M059J (cell line): ENCODE results near the gene KRTAP21-1. TPM values are rescaled to one million over a fixed set of nuclear protein-coding genes. Genes with fewer than 3 reads are reported as not detected.
"Not testable (repeated sequence)": the region's sequence is repeated elsewhere in the genome, so short reads cannot be mapped to it uniquely, and the experiment has no call there.

ENCODE experiments used
- DNase-seq: peaks from one replicate; pipeline ENCODE4 v3.0.0-alpha.2; 2012; ENCODE audit warnings: low read depth
- total RNA-seq: library from RNA; depleted of rRNA; stranded (reverse); fragments of >200 nt; shearing (Covaris generic); gene quantifications from 2 replicates; pipeline ENCODE4 v1.2.3, GENCODE V29; 2014; rRNA removed

KRTAP21-1 gene
- not detected in 2 replicates for total RNA-seq

DNA sequence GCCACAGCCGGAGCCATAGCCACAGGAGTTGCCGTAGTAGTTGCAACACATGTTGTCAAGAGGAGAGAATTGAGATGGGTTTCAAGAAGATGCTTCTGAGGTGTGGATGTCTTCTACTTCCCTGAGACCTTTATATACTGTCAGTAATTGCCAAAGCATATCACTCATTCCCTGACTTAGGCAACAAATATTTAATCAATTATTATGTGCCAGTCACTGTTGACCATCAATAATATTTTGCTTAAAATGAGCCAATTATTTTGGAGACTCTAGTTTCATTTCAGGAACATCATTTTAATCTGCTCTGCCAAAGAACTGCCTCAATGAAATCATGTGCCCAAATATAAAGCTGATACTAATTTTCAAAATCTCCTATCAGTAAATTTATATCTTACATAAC lies at the start of gene KRTAP21-1:
Gene KRTAP21-1, minus strand, starts transcription at position 101 of the 400 bp plus-strand sequence. Its CDS starts 50 bp downstream, at position 51.
- not testable (repeated sequence) for DNase-seq

DNA sequence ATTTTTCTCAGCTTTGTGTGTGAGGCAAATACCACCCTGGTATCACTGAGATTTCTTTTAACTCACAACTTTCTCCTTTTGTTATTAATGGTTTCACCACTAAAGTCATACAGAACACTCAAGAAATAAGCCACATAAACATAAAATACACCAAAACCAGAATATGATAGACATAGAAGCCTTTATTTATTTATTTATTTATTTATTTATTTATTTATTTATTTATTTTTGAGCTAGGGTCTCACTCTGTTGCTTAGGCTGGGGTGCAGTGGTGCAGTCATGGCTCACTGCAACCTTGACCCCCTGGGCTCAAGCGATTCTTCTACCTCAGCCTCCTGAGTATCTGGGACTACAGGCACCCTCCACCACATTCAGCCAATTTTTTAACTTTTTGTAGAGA lies 45.4 kb upstream of the KRTAP21-1 start:
- DNase-seq: no peak

DNA sequence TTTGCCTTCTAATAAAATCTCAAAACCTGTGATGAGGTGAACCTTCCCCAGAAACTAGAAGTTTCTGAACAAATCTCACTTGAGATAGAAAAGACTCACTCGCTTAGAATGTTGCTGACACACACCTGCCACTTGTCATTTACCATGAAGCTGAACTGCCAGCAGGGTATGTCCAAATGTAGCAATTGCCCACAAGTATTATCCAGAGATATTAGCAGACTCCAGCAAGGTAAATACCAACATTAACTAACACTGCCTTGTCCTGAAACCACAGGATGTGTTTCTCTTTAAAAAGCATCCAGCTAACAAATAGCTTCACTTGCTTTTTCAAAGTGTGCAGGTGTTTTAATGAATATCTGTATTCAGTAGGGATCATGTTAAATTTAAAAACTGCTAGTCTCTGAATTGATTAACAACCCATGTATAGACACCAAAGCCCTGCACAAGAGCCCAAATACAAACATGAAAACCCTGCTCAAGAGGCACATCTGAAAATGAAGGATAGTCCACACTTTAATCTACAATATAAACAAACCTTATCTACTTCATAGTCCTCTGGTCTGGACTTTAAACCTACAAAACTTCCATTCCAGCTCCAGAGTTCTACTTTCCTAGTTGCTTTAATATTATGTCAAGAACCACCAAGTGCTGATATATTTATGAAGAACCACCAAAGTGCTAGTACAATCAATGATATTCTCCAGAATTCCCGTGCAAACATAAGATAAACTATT lies 38.5 kb upstream of the KRTAP21-1 start:
- DNase-seq: no peak

DNA sequence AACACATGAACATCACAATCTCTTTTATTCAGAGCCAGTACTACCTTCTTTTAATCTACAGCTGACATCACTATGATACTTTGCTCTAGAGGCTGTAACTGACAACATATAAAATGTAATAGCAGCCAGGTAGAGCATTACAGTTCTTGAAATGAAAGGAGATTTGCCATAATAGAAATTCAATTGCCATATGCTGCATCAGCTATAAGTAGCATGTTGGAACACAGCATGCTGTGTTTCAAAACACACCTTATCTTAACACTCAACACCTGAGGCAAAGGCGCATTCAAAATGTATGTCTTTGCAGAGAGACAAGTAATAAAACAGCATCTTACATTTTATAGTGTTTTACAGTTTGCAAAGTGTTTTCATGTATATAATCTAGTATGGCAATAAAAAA lies 24.0 kb upstream of the KRTAP21-1 start:
- DNase-seq: no peak

DNA sequence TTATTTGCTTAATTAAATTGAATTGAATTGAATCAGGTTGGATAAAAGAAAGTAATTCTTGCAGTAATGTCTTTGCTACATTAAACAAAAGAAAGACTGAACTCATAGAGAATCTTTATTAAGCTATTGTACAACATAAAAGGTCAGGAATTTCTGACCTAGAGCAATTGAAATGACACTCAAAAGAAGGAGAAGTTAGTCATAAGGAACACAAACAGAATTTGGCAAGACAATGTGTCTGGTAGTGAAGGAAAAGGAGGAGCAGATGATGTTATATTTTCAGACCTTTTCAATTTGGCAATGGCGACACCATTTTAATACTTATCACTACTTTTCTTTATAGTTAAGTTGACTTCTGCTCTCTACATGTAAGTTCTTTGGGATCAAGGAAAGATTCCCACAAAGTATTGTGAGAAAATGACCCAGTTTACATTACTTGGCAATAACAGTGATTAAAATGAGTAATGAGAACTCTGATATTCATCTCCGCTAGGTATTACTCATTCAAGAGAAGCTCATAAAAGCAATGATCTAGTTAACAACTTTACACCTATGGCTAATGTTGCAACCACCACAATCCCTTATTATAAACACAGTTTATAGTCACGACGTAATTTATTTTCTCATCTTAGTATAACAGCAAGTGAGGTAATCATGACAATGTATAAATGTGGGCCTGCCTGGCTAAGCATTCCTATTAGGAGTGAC lies 14.7 kb upstream of the KRTAP21-1 start:
- no peak for DNase-seq

DNA sequence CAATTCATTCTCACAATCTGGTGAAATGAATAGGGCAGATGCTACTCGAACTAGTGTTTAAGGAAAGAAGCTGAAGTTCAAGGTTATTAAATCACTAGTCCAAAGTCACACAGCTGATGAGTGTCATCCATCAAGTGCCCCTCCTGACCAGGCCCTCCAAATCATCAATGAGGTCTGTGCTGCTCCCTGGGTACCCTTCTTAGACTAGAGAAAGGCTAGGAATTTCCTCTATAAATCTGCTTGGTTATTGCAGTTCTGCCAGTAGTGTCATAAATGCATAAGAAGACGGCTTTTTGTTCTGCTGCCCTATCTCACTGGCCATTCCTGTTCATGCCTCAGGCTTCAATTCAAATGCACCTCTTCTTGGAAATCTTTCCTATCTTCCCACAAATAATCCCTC lies 5.5 kb upstream of the KRTAP21-1 start:
- DNase-seq: no peak

DNA sequence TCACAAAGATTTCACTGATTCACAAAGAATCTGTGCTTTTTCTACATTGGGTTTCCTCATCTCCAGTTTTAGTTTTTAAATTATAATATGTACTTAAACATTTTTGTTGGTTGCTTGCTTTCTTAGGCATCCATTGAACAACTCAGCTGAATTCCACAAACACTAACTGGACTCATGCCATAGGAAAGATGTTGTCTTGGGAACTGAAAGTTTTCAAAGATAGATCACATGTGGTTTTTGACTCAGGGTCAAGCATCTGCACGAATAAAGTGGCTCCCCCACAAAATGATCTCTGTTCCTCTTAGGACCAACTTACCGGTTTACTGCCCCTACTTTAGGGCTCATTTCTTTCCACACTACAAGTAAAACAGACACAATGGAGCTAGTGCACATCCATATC lies 3.1 kb upstream of the KRTAP21-1 start:
- DNase-seq: no peak

DNA sequence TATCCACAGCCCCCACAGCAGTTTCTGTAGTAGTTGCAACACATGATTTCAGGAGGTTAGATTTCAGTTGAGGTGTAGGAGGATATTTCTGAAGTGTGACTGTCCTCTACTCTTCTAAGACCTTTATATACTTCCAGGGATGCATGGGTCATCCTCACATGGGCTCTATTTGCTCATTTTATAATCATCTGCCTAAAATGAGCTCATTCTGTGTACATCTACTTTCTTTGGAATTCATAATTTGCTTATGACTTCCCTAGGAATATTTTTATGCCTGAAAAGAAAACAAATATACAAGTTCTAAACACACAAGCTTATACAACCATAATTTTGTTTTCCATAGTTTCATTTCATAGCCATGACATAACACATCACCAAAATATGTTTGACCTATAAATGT lies 8.1 kb downstream of the KRTAP21-1 start, which contains the start of gene KRTAP21-2:
Gene KRTAP21-2, minus strand, starts transcription at position 101 of the 400 bp plus-strand sequence. Its CDS starts 57 bp downstream, at position 44.
- no peak for DNase-seq

DNA sequence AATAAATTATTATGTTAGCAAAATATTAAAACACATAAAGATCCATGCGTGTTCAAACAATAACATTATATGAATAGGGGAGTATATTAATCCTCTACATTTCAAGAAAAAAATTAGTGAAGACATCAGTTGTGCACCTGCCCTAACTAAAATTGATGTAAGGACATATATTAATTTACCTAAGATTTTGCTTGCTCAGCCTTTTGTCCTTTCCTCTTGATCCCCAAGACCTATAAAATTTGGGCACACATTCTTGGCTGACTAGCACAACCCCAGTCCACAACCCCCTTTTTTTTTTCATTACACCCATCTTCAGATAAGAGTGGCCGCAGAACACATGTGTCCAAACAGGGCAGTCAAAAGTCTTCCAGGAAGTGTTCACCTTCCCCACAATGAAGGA lies 14.8 kb downstream of the KRTAP21-1 start:
- no peak for DNase-seq

DNA sequence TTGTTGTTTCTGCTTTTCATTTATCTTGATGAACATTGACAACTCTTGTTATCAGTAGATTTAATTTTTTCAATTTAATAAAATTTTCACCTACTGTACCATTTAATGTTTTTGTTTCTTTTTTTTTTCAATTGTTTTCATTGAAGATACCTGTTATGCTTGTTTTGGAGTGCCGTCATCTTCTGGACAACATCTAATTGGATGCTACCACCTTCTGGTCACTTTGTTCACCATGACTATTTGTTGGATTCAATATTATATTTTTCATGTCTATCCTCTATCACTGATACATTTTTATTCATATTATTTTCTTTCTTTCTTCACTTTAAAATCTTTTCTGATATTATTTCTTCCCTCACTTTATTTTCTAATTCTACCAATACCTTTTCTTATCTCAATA lies 22.2 kb downstream of the KRTAP21-1 start:
- DNase-seq: no peak

DNA sequence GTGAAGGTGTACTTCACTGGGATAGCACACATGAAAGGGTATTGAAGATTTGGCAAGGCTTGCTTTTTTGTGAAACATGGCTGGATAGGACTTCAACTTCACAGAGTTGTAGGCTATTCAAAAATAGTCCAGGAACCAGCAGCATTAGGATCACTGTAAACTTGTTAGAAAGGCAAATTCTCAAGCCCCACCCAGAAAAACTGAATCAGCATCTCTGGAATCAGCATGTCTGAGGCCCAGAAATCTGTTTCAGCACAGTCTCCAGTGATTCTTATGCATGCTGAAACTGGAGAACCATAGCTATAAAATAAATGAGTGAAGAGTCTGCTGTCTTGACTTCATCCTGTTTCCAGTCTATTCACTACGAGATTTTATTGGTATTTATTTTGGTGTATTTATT lies 28.5 kb downstream of the KRTAP21-1 start:
- no peak for DNase-seq

DNA sequence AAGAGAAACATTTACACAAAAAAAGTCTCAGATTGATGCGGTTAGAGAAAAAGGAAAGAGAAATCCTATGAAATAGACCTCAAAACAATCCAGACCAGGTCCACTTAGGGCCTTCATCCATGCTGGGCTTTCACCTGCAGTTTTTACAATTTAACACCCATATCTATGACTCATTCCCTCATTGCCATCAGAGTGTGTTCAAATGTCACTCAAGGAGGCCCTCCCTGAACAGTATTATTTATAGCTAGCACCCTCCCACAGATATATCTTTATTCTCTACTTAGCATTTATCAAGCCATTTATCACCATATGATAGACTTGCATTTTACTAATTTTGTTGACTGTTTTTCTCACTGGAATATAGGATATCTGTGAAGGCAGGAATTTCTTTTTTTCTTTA lies 35.8 kb downstream of the KRTAP21-1 start:
- peak; percentile 34 for DNase-seq

DNA sequence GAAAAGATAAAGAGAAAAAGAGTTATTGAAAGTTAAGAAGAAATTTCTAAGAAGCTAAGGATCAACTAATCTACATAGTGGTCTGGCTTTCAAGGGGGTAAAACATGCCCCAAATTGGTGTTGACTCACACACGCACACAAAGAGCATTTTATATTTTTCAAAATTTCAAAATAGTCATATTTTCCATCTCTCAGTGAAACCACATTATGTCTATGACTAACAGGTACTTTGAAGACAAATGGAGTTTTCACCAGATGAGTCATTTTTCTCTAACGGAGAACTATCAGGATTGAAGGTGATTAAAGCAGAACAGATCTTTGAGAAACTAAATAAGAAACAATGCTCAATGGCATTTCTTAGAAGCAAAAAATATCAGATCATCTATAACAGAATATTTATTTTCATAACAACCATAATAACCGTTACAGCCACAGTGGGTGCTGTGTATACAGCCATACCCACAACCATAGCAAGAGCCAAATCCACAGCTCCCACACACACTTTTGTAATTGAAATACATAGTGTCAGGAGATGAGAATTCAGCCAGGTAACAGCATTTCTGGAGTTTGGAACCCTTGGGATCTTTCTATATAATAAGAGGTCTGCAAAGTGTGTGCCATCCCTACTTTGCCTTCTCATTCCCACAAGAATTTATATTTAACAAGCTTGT lies 36.9 kb downstream of the KRTAP21-1 start, which contains the start of gene KRTAP21-3:
Gene KRTAP21-3, minus strand, starts transcription at position 539 of the 671 bp plus-strand sequence. Its CDS starts 18 bp downstream, at position 521.
- peak; percentile 65 for DNase-seq

DNA sequence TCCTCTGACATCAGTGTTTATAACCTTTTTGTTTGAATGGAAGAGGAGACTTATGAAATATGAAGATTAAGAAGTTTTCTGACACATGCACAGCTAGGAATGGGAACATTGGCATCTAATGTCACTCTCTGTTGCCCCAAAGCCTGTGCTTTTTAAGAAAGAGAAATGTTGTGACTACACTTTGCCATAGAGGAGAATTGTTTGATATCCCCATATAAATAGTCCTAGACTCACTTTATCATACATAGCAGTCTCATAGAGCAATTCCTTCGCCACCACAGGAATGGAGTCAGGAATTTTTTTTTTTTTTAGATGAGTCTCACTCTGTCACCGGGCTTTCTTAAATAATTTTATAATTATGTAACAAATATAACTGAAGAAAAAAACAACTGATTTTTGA lies 38.1 kb downstream of the KRTAP21-1 start:
- peak; percentile 35 for DNase-seq

DNA sequence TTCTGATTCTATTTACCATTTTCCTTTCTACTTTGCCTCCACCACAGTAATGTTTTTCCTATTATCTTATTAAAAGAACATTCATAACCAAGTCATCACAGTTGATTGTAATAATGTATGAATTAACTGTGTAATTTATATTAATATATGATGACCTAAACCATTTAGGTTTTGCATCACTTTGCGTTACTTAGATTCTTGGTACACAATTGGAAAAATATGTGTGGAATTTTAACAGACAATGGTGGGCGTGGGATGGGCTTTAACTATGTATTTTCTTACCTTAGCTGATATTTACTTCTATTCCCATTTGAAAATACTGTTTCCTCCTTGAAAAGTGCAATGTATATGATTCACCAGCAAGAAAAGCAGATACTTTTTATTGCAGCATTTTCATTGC lies 40.3 kb downstream of the KRTAP21-1 start:
- DNase-seq: no peak

DNA sequence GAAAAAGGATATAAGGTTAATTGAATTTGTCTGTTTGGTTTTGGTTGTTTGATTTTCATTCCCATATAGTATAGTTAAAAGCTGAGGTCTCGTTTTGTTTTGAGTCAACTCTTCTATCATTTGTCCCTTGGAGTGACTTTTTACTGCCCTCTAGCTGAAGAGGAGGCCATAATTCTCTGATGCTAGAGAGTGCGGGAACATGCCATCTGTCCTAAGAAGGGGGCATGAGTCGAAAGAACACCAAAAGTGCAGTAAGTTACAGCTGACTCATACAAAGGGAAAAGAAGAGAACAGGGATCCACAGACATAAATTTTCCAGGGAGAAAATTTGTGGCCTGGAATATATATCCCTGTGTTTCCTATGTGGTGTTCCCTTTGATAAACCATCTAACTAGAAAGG lies 40.8 kb downstream of the KRTAP21-1 start:
- no peak for DNase-seq

DNA sequence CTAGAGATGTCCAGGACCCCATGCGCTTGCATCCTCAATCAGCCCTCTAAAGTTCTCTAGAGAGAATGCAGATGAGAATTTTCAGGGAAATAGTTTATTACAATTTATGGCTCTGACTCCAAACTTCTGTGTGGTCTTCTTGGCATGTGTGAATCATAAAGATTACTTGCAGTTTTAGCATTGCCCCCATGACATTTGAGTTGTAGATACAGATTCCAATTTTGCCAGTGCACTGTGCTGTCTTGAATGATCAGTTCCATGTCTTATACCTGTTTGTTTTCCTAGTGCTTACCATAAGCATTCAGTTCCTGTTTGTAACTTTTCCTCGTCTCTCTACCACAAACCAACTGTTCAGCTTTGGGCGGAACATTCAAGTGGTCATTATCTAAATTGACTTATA lies 41.5 kb downstream of the KRTAP21-1 start:
- DNase-seq: peak; percentile 30

DNA sequence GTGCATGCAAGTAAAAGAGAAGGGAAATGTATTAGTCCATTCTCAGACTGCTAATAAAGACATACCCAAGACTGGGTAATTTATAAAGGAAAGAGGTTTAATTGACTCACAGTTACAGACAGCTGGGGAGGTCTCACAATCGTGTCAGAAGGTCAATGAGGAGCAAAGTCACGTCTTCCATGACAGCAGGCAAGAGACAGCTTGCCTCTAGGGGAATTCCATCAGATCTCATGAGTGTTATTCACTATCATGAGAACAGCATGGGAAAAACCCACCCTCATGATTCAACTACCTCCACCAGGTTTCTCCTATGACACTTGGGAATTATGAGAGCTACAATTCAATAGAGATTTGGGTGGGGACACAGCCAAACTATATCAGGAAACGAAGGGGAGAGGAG lies 44.7 kb downstream of the KRTAP21-1 start:
- DNase-seq: peak; percentile 9

DNA sequence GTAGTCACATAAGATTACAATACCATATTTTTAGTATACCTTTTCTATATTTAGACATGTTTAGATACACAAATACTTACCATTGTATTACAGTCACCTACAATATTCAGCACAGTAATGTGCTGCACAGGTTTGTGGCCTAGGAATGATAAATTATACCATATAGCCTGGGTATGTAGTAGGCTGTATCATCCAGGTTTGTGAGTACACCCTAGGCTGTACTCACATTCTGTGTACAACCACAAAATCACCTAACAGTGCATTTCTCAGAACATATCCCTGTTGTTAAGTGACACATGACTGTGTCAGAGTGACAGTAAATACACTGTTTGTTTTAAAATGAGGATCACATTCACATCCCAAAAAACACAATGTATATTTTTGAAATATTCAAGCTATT lies 47.8 kb downstream of the KRTAP21-1 start:
- no peak for DNase-seq
